ENCODE measurements around the gene GPRC5D.

GPRC5D gene

DNA sequence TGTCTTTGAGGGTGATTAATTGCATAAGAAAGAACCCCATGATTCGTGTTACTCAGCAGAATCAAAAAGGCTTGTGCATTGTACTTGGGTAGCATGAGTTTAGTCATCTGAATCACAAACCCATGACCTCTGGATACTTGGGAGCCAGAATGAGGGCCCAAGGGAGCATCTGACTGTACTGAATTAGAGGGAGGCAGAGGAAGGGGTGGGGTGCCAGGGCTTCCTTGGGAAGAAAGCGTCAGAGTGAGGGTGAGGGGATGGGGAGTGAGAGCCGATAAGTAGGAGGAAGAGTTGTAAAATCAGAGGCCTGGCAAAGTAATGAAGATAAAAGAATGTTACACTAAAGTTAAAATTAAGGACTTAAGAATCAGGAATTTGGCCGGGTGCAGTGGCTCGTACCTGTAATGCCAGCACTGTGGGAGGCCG is 29.8 kb downstream of the GPRC5D start:
- H3K9ac ChIP-seq (ENCODE audit: low read depth, low read length, poor library complexity, severe bottlenecking) = no peak overlapping the region

DNA sequence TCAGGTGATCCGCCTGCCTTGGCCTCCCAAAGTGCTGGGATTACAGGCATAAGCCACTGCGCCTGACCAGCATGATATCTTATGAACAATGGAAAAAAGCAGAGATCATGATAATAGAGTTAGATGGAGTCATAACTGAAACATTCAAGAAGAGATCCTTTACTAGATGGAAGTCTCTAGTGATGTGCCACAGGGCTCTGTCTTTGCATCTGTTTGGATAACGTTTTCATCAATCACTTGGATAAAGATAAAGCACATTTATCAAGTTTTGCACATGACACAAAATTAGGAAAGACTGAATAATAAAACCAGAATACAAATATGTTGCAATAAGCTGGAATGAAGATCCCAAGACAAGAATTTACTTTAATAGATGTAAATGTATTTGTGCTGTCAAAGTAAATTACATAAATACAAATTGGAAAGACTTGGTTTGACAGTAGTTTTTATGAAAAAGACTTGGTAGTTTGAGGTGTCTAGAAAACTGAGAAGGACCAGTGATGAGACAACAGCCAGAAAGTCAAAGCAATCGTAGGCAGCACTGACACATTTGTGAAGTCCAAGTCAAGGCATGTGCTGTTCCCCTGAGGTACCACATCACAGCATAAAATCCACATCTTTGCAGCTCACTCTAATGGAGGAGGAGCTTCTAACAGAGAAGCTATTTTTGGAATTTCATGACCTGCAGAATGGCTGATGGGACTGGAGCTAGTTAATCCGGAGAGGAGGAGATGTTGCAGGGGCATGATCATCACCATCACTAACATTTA is 32.1 kb downstream of the GPRC5D start:
- Histone ChIP-seq H2AFZ (ENCODE audit: low read length) (no peak overlapping the region), H3K4me3 (ENCODE audit: low read length, poor library complexity, severe bottlenecking) (no peak overlapping the region), H3F3A (ENCODE audit: low read depth) (no peaks in the 10 kb centered on the region), H3K79me2 (ENCODE audit: insufficient read depth, low read length) (no peaks in the 10 kb centered on the region), H3K27me3 (ENCODE audit: insufficient read depth, low read length, poor library complexity, severe bottlenecking) (no peaks in the 10 kb centered on the region), H3K4me1 (ENCODE audit: insufficient read depth, low read length, poor library complexity, severe bottlenecking) (peaks cover 5% of the 10 kb centered on the region), H3K9me2 (replicated peaks; ENCODE audit: low read depth, low read length) (no peaks in the 10 kb centered on the region), H4K20me1 (ENCODE audit: insufficient read depth, low read length, poor library complexity, severe bottlenecking) (no peaks in the 10 kb centered on the region), H3K36me3 (ENCODE audit: insufficient read depth, low read length) (no peaks in the 10 kb centered on the region), H3K4me2 (ENCODE audit: low read depth, low read length, poor library complexity, severe bottlenecking) (no peak overlapping the region), H3K9me3 (ENCODE audit: insufficient read depth, low read depth, low read length) (no peaks in the 10 kb centered on the region), H3K9ac (ENCODE audit: low read depth, low read length, poor library complexity, severe bottlenecking) (no peak overlapping the region)
- TF ChIP-seq EZH2phosphoT487 (IDR thresholded peaks at IDR 0.05; ENCODE audit: borderline replicate concordance) = no peak
- TF ChIP-seq, protein P1, sequence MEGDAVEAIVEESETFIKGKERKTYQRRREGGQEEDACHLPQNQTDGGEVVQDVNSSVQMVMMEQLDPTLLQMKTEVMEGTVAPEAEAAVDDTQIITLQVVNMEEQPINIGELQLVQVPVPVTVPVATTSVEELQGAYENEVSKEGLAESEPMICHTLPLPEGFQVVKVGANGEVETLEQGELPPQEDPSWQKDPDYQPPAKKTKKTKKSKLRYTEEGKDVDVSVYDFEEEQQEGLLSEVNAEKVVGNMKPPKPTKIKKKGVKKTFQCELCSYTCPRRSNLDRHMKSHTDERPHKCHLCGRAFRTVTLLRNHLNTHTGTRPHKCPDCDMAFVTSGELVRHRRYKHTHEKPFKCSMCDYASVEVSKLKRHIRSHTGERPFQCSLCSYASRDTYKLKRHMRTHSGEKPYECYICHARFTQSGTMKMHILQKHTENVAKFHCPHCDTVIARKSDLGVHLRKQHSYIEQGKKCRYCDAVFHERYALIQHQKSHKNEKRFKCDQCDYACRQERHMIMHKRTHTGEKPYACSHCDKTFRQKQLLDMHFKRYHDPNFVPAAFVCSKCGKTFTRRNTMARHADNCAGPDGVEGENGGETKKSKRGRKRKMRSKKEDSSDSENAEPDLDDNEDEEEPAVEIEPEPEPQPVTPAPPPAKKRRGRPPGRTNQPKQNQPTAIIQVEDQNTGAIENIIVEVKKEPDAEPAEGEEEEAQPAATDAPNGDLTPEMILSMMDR (conservative IDR thresholded peaks at IDR 0.05; ENCODE audit: low read length) = no peak

More for the DNA sequence above, 29.8 kb downstream of the GPRC5D start:
- no peak overlapping the region for H2AFZ ChIP-seq (ENCODE audit: low read length)
- no peak overlapping the region for H3K4me2 ChIP-seq (ENCODE audit: low read depth, low read length, poor library complexity, severe bottlenecking)
- TF ChIP-seq, protein P1 (conservative IDR thresholded peaks at IDR 0.05; ENCODE audit: low read length) = no peak
- TF ChIP-seq EZH2phosphoT487 (IDR thresholded peaks at IDR 0.05; ENCODE audit: borderline replicate concordance) = no peak
- H3K4me3 ChIP-seq (ENCODE audit: low read length, poor library complexity, severe bottlenecking) = no peak overlapping the region
- no peaks in the 10 kb centered on the region for H4K20me1 ChIP-seq (ENCODE audit: insufficient read depth, low read length, poor library complexity, severe bottlenecking)
- no peaks in the 10 kb centered on the region for H3K9me2 ChIP-seq (replicated peaks; ENCODE audit: low read depth, low read length)
- H3K9me3 ChIP-seq (ENCODE audit: insufficient read depth, low read depth, low read length) = no peaks in the 10 kb centered on the region
- H3K4me1 ChIP-seq (ENCODE audit: insufficient read depth, low read length, poor library complexity, severe bottlenecking) = no peaks in the 10 kb centered on the region
- no peaks in the 10 kb centered on the region for H3K36me3 ChIP-seq (ENCODE audit: insufficient read depth, low read length)
- H3K79me2 ChIP-seq (ENCODE audit: insufficient read depth, low read length) = no peaks in the 10 kb centered on the region
- no peaks in the 10 kb centered on the region for H3F3A ChIP-seq (ENCODE audit: low read depth)
- H3K27me3 ChIP-seq (ENCODE audit: insufficient read depth, low read length, poor library complexity, severe bottlenecking) = no peaks in the 10 kb centered on the region

DNA sequence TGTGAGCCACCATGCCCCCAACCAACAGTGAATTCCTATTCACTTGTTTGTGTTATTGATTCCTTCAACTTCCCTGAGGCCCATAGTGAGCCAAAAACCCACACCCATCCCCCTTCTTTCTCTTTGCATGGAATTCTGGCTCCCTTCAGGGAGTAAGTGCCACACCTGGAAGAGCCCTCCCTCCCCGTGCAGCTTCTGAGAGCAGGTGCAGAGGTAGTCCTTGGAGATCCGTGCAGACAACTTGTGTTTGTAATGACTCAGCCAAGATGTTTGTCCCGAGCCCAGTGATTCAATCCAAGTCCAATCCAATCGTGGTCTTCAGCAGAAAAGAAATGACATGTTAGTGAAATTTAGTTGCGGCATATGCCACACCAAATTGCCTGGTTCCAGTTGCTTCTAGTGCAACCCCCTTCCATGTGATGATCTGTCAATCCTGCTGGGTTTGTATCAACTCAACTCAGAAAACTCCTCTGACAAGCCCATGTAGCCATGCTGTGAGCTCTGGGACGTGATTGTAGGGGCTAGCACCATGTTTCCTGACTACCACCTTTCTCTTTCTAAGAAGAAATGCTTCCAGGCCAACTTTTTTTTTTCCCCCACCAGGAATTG is 33.1 kb downstream of the GPRC5D start:
- Histone ChIP-seq H3K79me2 (ENCODE audit: insufficient read depth, low read length) (no peaks in the 10 kb centered on the region), H3K27me3 (ENCODE audit: insufficient read depth, low read length, poor library complexity, severe bottlenecking) (no peaks in the 10 kb centered on the region), H3K9ac (ENCODE audit: low read depth, low read length, poor library complexity, severe bottlenecking) (no peak overlapping the region), H3K9me3 (ENCODE audit: insufficient read depth, low read depth, low read length) (no peaks in the 10 kb centered on the region), H3K9me2 (replicated peaks; ENCODE audit: low read depth, low read length) (no peaks in the 10 kb centered on the region), H4K20me1 (ENCODE audit: insufficient read depth, low read length, poor library complexity, severe bottlenecking) (no peaks in the 10 kb centered on the region), H3K36me3 (ENCODE audit: insufficient read depth, low read length) (no peaks in the 10 kb centered on the region), H3K4me1 (ENCODE audit: insufficient read depth, low read length, poor library complexity, severe bottlenecking) (peaks cover 5% of the 10 kb centered on the region), H3F3A (ENCODE audit: low read depth) (no peaks in the 10 kb centered on the region), H3K4me2 (ENCODE audit: low read depth, low read length, poor library complexity, severe bottlenecking) (no peak overlapping the region), H3K4me3 (ENCODE audit: low read length, poor library complexity, severe bottlenecking) (no peak overlapping the region), H2AFZ (ENCODE audit: low read length) (no peak overlapping the region)
- no peak for TF ChIP-seq EZH2phosphoT487 (IDR thresholded peaks at IDR 0.05; ENCODE audit: borderline replicate concordance)
- TF ChIP-seq, protein P1 (conservative IDR thresholded peaks at IDR 0.05; ENCODE audit: low read length) = no peak

Data from Loucy (cell line).